Measurements from ENCODE around the gene PKP1. TPM values are rescaled to one million over a fixed set of nuclear protein-coding genes. Genes with fewer than 3 reads are reported as not detected.

Gene PKP1
- total RNA-seq, 2 donors from 2014 or later = 2.3 TPM; not detected in 1

GRCh38 chr1:201267481-201268229 lies 15.7 kb upstream of the PKP1 start:
- Histone ChIP-seq H3K27me3 (no peaks in the 10 kb centered on the region), H3K36me3 (no peaks in the 10 kb centered on the region), H3K4me1 (peaks cover 0 to 5% of the 10 kb centered on the region in 2 donors), H3K9me3 (no peaks in the 10 kb centered on the region), H3K27ac (no peak overlapping the region), H3K4me3 (no peak overlapping the region)
- DNase-seq (ENCODE audit: low spot score) = no peak
- TF ChIP-seq, protein P1, sequence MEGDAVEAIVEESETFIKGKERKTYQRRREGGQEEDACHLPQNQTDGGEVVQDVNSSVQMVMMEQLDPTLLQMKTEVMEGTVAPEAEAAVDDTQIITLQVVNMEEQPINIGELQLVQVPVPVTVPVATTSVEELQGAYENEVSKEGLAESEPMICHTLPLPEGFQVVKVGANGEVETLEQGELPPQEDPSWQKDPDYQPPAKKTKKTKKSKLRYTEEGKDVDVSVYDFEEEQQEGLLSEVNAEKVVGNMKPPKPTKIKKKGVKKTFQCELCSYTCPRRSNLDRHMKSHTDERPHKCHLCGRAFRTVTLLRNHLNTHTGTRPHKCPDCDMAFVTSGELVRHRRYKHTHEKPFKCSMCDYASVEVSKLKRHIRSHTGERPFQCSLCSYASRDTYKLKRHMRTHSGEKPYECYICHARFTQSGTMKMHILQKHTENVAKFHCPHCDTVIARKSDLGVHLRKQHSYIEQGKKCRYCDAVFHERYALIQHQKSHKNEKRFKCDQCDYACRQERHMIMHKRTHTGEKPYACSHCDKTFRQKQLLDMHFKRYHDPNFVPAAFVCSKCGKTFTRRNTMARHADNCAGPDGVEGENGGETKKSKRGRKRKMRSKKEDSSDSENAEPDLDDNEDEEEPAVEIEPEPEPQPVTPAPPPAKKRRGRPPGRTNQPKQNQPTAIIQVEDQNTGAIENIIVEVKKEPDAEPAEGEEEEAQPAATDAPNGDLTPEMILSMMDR (IDR thresholded peaks at IDR 0.05) = no peak

GRCh38 chr1:201268604-201269151 lies 14.6 kb upstream of the PKP1 start:
- Histone ChIP-seq H3K36me3 (no peaks in the 10 kb centered on the region), H3K4me3 (no peak overlapping the region), H3K27ac (no peak overlapping the region), H3K4me1 (peaks cover 0 to 5% of the 10 kb centered on the region in 2 donors), H3K27me3 (no peaks in the 10 kb centered on the region), H3K9me3 (no peaks in the 10 kb centered on the region)
- DNase-seq (ENCODE audit: low spot score) = no peak
- TF ChIP-seq, protein P1 (IDR thresholded peaks at IDR 0.05) = no peak

DNA sequence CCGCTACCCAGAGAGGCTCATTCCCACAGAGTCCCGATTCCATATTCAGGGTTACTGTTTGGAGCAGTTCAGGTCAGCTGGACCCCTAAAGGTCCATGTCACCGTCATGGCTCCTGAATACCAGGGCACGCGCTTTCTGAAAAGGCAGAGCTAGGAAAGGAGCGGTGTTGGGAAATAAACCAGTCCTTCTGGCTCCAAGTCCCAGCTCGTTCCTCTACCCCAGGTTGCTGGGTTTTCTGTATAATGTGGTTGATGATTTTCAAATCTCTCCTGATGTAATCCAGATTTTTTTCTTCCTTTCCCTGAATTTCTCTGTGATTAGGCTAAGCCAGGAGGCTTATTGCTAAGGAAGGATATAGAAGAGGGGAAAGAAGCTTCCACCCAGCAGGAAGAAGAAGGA lies 14.0 kb upstream of the PKP1 start:
- no peaks in the 10 kb centered on the region for H3K27me3 ChIP-seq
- no peak overlapping the region for H3K4me3 ChIP-seq
- DNase-seq (ENCODE audit: low spot score) = no peak
- TF ChIP-seq, protein P1 (IDR thresholded peaks at IDR 0.05) = no peak
- H3K9me3 ChIP-seq = no peaks in the 10 kb centered on the region
- H3K27ac ChIP-seq = no peak overlapping the region
- H3K4me1 ChIP-seq = peaks cover 0 to 5% of the 10 kb centered on the region in 2 donors
- no peaks in the 10 kb centered on the region for H3K36me3 ChIP-seq

DNA sequence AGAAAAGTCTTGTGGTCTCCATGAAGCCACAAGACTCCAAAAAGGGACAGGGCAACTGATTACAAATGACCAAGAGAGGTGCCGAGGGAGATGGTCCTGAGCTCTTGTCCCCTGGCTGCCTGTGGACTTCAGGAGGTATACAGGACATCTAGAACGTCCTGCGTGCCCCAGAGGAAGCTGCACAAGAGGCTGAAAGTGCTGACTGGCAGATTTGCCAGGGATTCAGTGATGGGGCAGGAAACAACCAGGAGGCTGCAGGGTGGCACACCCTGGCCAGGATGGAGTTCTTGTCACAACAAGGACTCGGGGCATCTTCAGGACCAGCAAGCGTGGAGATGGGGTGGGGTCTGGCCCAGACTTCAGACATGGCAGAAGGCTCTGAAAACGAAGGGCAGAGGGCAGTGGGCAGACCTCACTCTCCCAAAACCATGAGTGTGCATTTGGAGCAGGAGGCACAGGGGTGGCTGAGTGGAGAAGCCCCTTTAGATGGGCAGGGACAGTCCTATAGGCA lies 13.4 kb upstream of the PKP1 start:
- TF ChIP-seq, protein P1 (IDR thresholded peaks at IDR 0.05) = no peak
- DNase-seq (ENCODE audit: low spot score) = no peak
- H3K4me1 ChIP-seq = peaks cover 0 to 6% of the 10 kb centered on the region in 2 donors
- no peaks in the 10 kb centered on the region for H3K27me3 ChIP-seq
- no peak overlapping the region for H3K4me3 ChIP-seq
- H3K9me3 ChIP-seq = no peaks in the 10 kb centered on the region
- no peaks in the 10 kb centered on the region for H3K36me3 ChIP-seq
- no peak overlapping the region for H3K27ac ChIP-seq

DNA sequence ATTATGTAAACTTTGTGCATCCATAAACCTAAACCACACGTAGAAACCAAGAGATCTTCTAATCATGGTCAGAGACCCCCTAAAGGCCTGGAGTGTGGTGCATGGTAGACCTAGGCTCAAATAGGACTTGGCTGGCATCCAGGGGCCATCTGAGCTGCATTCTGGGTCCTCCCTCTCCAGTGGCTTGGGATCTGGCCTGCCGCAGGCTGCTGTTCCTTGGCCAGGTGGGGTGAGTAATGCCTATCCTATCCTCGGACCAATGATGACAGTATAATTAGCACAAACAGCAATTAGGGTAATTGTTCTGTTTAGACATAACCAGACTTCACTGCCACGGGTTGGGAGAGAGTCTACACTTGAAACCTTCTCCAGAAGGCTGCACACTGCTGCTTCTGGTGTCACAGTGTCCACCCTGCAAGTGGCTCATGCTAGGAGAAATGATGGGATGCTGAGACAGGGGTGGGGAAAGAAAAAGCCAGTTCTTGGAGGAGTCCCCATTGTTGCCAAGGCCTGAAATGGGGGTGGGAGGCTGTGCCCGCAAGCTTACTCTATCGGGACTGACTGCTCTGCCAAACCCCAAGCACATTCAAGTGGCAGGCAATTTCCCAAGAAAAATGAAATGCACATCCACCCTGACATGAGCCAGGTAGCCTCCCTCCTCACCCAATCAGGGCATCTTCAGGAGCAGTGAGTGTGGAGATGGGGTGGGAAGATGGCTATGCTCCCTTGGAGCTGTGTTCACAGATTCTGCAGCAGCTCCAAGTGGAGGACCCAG lies 12.5 kb upstream of the PKP1 start:
- H3K4me3 ChIP-seq = no peak overlapping the region
- no peaks in the 10 kb centered on the region for H3K9me3 ChIP-seq

More for the DNA sequence above, 12.5 kb upstream of the PKP1 start:
- H3K27me3 ChIP-seq = no peaks in the 10 kb centered on the region
- H3K36me3 ChIP-seq = no peaks in the 10 kb centered on the region
- no peak overlapping the region for H3K27ac ChIP-seq
- TF ChIP-seq, protein P1 (IDR thresholded peaks at IDR 0.05) = no peak
- DNase-seq (ENCODE audit: low spot score) = no peak
- peaks cover 0 to 8% of the 10 kb centered on the region in 2 donors for H3K4me1 ChIP-seq
